ENCODE measurements around the gene PPM1G. TPM values are rescaled to one million over a fixed set of nuclear protein-coding genes. Genes with fewer than 3 reads are reported as not detected.

The PPM1G gene
- total RNA-seq, 2 experiments from 2014 or later: 136 to 159 TPM

Other genes starting within 250 kb of the PPM1G start
- 10 to 100 TPM; 78.6 to 84.0 TPM for gene ATRAID, start 197.6 kb downstream of the PPM1G start, total RNA-seq
- gene SLC5A6, start 197.3 kb downstream of the PPM1G start, total RNA-seq: 10 to 100 TPM; 35.0 to 47.9 TPM
- gene CAD, start 192.2 kb downstream of the PPM1G start, total RNA-seq: 10 to 100 TPM; 78.6 to 99.5 TPM
- gene SLC30A3, start 146.5 kb downstream of the PPM1G start, total RNA-seq: under 1 TPM; 0.38 to 0.47 TPM
- gene DNAJC5G, start 134.2 kb downstream of the PPM1G start, total RNA-seq: not detected
- under 1 TPM in 1 of 2 experiments, not detected in 1; 0.28 TPM for gene TRIM54, start 127.2 kb downstream of the PPM1G start, total RNA-seq
- 1 to 10 TPM; 1.1 to 2.6 TPM for gene UCN, start 101.1 kb downstream of the PPM1G start, total RNA-seq
- gene MPV17, start 86.5 kb downstream of the PPM1G start, total RNA-seq: 10 to 100 TPM; 87.4 to 97.6 TPM
- 10 to 100 TPM; 54.6 to 67.6 TPM for gene GTF3C2, start 52.8 kb downstream of the PPM1G start, total RNA-seq
- 10 to 100 TPM; 38.6 to 43.1 TPM for gene EIF2B4, start 39.3 kb downstream of the PPM1G start, total RNA-seq
- gene SNX17, start 39.0 kb downstream of the PPM1G start, total RNA-seq: 100 to 1,000 TPM; 101 to 125 TPM
- gene ZNF513, start 28.9 kb downstream of the PPM1G start, total RNA-seq: 10 to 100 TPM; 12.7 to 15.4 TPM
- 100 to 1,000 TPM in 1 of 2 experiments, 10 to 100 TPM in 1; 88.5 to 103 TPM for gene NRBP1, start 19.0 kb upstream of the PPM1G start, total RNA-seq
- 1 to 10 TPM; 4.5 to 6.4 TPM for gene KRTCAP3, start 32.8 kb upstream of the PPM1G start, total RNA-seq
- gene IFT172, start 80.2 kb upstream of the PPM1G start, total RNA-seq: 10 to 100 TPM; 11.5 to 15.7 TPM
- under 1 TPM in 1 of 2 experiments, not detected in 1; 0.14 TPM for gene FNDC4, start 85.6 kb upstream of the PPM1G start, total RNA-seq
- gene GCKR, start 87.2 kb upstream of the PPM1G start, total RNA-seq: not detected
- gene ZNF512, start 173.5 kb upstream of the PPM1G start, total RNA-seq: 10 to 100 TPM; 32.8 to 39.5 TPM
- gene CCDC121, start 219.4 kb upstream of the PPM1G start, total RNA-seq: 1 to 10 TPM in 1 of 2 experiments, under 1 TPM in 1; 0.98 to 1.5 TPM
- gene GPN1, start 219.5 kb upstream of the PPM1G start, total RNA-seq: 10 to 100 TPM; 36.9 to 50.9 TPM